Measurements from ENCODE around the gene SESN1. TPM values are rescaled to one million over a fixed set of nuclear protein-coding genes. Genes with fewer than 3 reads are reported as not detected.

SESN1 gene
- total RNA-seq, 1 experiment from 2014 or later = 4.2 TPM

GRCh38 chr6:109029313-109029712 lies 65.3 kb downstream of the SESN1 start:
- no peak for DNase-seq (ENCODE audit: low read depth)

GRCh38 chr6:109028439-109028838 lies 66.2 kb downstream of the SESN1 start:
- DNase-seq (ENCODE audit: low read depth) = no peak

GRCh38 chr6:109027964-109028363 lies 66.7 kb downstream of the SESN1 start:
- no peak for DNase-seq (ENCODE audit: low read depth)

GRCh38 chr6:109025639-109026038 lies 69.0 kb downstream of the SESN1 start:
- DNase-seq (ENCODE audit: low read depth) = no peak

GRCh38 chr6:109024784-109025183 lies 69.9 kb downstream of the SESN1 start:
- peak; percentile 5 for DNase-seq (ENCODE audit: low read depth)

- DNase-seq (ENCODE audit: low read depth) = no peak
Observed at GRCh38 chr6:109024368-109024767, 70.3 kb downstream of the SESN1 start.

- no peak for DNase-seq (ENCODE audit: low read depth)
Observed at GRCh38 chr6:109023356-109023925, 71.2 kb downstream of the SESN1 start.

GRCh38 chr6:109021870-109022269 lies 72.8 kb downstream of the SESN1 start:
- no peak for DNase-seq (ENCODE audit: low read depth)

GRCh38 chr6:109019911-109020310 lies 74.7 kb downstream of the SESN1 start:
- no peak for DNase-seq (ENCODE audit: low read depth)

GRCh38 chr6:109015176-109015575 lies 79.5 kb downstream of the SESN1 start:
- DNase-seq (ENCODE audit: low read depth) = no peak

- no peak for DNase-seq (ENCODE audit: low read depth)
Observed at GRCh38 chr6:109014606-109015005, 80.0 kb downstream of the SESN1 start.

- no peak for DNase-seq (ENCODE audit: low read depth)
Observed at GRCh38 chr6:109013656-109014305, 80.9 kb downstream of the SESN1 start.

- DNase-seq (ENCODE audit: low read depth) = no peak
Observed at GRCh38 chr6:109010705-109011102, 83.9 kb downstream of the SESN1 start.

GRCh38 chr6:109009962-109010704 lies 84.5 kb downstream of the SESN1 start:
- no peak for DNase-seq (ENCODE audit: low read depth)

GRCh38 chr6:109009236-109009961 lies 85.2 kb downstream of the SESN1 start:
- DNase-seq (ENCODE audit: low read depth) = peak; percentile 94

GRCh38 chr6:109008537-109009235 lies 86.0 kb downstream of the SESN1 start:
- peak; percentile 42 for DNase-seq (ENCODE audit: low read depth)

- DNase-seq (ENCODE audit: low read depth) = no peak
Observed at GRCh38 chr6:109008054-109008453, 86.6 kb downstream of the SESN1 start.

- DNase-seq (ENCODE audit: low read depth) = no peak
Observed at GRCh38 chr6:109007521-109007920, 87.1 kb downstream of the SESN1 start.

GRCh38 chr6:109006818-109007217 lies 87.8 kb downstream of the SESN1 start:
- DNase-seq (ENCODE audit: low read depth) = no peak

GRCh38 chr6:109002882-109003281 lies 91.8 kb downstream of the SESN1 start:
- DNase-seq (ENCODE audit: low read depth) = no peak

- DNase-seq (ENCODE audit: low read depth) = no peak
Observed at GRCh38 chr6:109002051-109002697, 92.5 kb downstream of the SESN1 start.

Data from Daoy (cell line).